Lung (tissue), 12 donors: ENCODE measurements around the gene SLC29A4. TPM values are rescaled to one million over a fixed set of nuclear protein-coding genes. Genes with fewer than 3 reads are reported as not detected.

Experiments
- ATAC-seq: fragments of 200-7000 bp; cut with Tn5 transposase; one replicate; pipeline ENCODE4 v1.9.1; 2020; ENCODE audit warnings: moderate number of reproducible peaks; ENCODE audit not compliant: insufficient read depth, low FRiP score
- DNase-seq, 3 donors: peaks; one replicate each; pipeline ENCODE4 v3.0.0-alpha.2; 2013 to 2017
- H3K27ac ChIP-seq, 2 donors: one replicate each; pipeline ENCODE4 v1.5.1; 2013; ENCODE audit warnings: mild to moderate bottlenecking in 2 of 2, moderate library complexity in 2 of 2, control low read depth in 1 of 2, inconsistent platforms in 1 of 2, low read depth in 1 of 2, low read length in 1 of 2
- H3K27me3 ChIP-seq, 3 donors: one replicate each; pipeline ENCODE4 v1.5.1; 2013; ENCODE audit warnings: low read length in 2 of 3; ENCODE audit not compliant: control insufficient read depth in 3 of 3, insufficient read depth in 3 of 3
- H3K36me3 ChIP-seq, 4 donors: one replicate each; pipeline ENCODE4 v1.5.1; 2013; ENCODE audit warnings: low read length in 4 of 4, mild to moderate bottlenecking in 1 of 4, moderate library complexity in 1 of 4; ENCODE audit not compliant: control insufficient read depth in 4 of 4, insufficient read depth in 4 of 4
- H3K4me1 ChIP-seq, 5 donors: one replicate each; pipeline ENCODE4 v1.5.1; 2013; ENCODE audit warnings: low read length in 5 of 5, mild to moderate bottlenecking in 2 of 5, moderate library complexity in 1 of 5; ENCODE audit not compliant: control insufficient read depth in 5 of 5, insufficient read depth in 5 of 5
- H3K4me3 ChIP-seq: one replicate; pipeline ENCODE4 v1.5.1; 2013; ENCODE audit warnings: mild to moderate bottlenecking, control low read depth, moderate library complexity
- H3K9ac ChIP-seq, 2 donors: one replicate each; pipeline ENCODE4 v1.5.1; 2013; ENCODE audit warnings: low read length in 2 of 2, control low read depth in 1 of 2; ENCODE audit not compliant: insufficient read depth in 1 of 2
- H3K9me3 ChIP-seq, 4 donors: one replicate each; pipeline ENCODE4 v1.5.1; 2013; ENCODE audit warnings: low read length in 3 of 4, mild to moderate bottlenecking in 1 of 4, moderate library complexity in 1 of 4; ENCODE audit not compliant: control insufficient read depth in 4 of 4, insufficient read depth in 3 of 4
- CTCF ChIP-seq: IDR thresholded peaks from 2 replicates; pipeline ENCODE4 v1.5.1; 2012; ENCODE audit warnings: mild to moderate bottlenecking; ENCODE audit errors: control extremely low read depth, extremely low read depth
- WGBS, 2 donors: extraction: QIAGEN DNeasy Blood & Tissue Kit; methylation state at CpG; one replicate each; pipeline ENCODE4 v1.1.7; 2013; 5-methylcytosine and 5-hydroxymethylcytosine counted together
- polyA plus RNA-seq, 2 donors: library from polyadenylated mRNA; stranded (reverse); fragments of 200-250 nt; gene quantifications; one replicate each; pipeline ENCODE4 v1.2.1, GENCODE V29; 2013
- total RNA-seq, 2 donors: library from RNA; depleted of rRNA in 1 of 2; stranded (reverse); fragments of >200 nt in 1 of 2; gene quantifications; one replicate each; pipeline ENCODE4 v1.2.1, GENCODE V29; 2014 to 2021
- donor health status: control.
- donor health status: control.
- donor health status: Bipolar disorder and iron deficiency.
- donor health status: healthy.
- donor health status: DM: yes; HTN: yes; CAD: no.

The SLC29A4 gene
- total and polyA plus RNA-seq, 4 donors, result 0.87 to 5.7 (median 2.0) TPM

- H3K36me3 ChIP-seq, result no peaks in the 10 kb centered on the region
- no peaks in the 10 kb centered on the region for H3K9me3 ChIP-seq
- no peaks in the 10 kb centered on the region for H3K27me3 ChIP-seq
- H3K4me1 ChIP-seq, result peaks cover 0 to 2% (median 0%) of the 10 kb centered on the region in 5 donors
- no peak overlapping the region for H3K4me3 ChIP-seq
- no peak overlapping the region for H3K9ac ChIP-seq
- no peak for DNase-seq
- H3K27ac ChIP-seq, result no peak overlapping the region
- no peak for ATAC-seq
- no peak for TF ChIP-seq CTCF
- 89 to 94% methylated on average over 20 to 24 of the region's 24 CpGs for WGBS, 2 donors
Observed at GRCh38 chr7:5300366-5300765, 17.6 kb downstream of the SLC29A4 start.

GRCh38 chr7:5302577-5302976, 19.8 kb downstream of the SLC29A4 start:
- no peaks in the 10 kb centered on the region for H3K9me3 ChIP-seq
- no peaks in the 10 kb centered on the region for H3K4me1 ChIP-seq
- H3K27ac ChIP-seq, result no peak overlapping the region
- DNase-seq, result no peak
- WGBS, 2 donors, result 67 to 68% methylated on average over 22 to 25 of the region's 25 CpGs
- no peak for TF ChIP-seq CTCF
- no peak overlapping the region for H3K9ac ChIP-seq
- H3K36me3 ChIP-seq, result peaks cover 0 to 5% (median under 1%) of the 10 kb centered on the region in 4 donors
- H3K27me3 ChIP-seq, result no peaks in the 10 kb centered on the region
- ATAC-seq, result no peak
- H3K4me3 ChIP-seq, result no peak overlapping the region

GRCh38 chr7:5303061-5303460, 20.3 kb downstream of the SLC29A4 start:
- DNase-seq (no peak), ATAC-seq (no peak)
- Histone ChIP-seq H3K27ac (no peak overlapping the region), H3K9ac (no peak overlapping the region), H3K9me3 (no peaks in the 10 kb centered on the region), H3K36me3 (peaks cover 0 to 9% (median 2%) of the 10 kb centered on the region in 4 donors), H3K4me1 (no peaks in the 10 kb centered on the region), H3K4me3 (no peak overlapping the region), H3K27me3 (no peaks in the 10 kb centered on the region)
- 82% methylated on average over 18 of the region's 18 CpGs for WGBS, 2 donors
- TF ChIP-seq CTCF, result no peak
